HTR-8/SVneo (cell line): ENCODE data around the gene PAGR1.

Source experiments
- DNase-seq: peaks from one replicate; pipeline ENCODE4 v3.0.0; 2011; ENCODE audit warnings: low spot score, mixed read lengths; ENCODE audit not compliant: insufficient read length
- FAIRE-seq: peaks from 2 replicates; lab custom pipeline; 2011; peaks lifted over from hg19 to GRCh38; lab: Jason Lieb, UNC

Gene PAGR1

DNA sequence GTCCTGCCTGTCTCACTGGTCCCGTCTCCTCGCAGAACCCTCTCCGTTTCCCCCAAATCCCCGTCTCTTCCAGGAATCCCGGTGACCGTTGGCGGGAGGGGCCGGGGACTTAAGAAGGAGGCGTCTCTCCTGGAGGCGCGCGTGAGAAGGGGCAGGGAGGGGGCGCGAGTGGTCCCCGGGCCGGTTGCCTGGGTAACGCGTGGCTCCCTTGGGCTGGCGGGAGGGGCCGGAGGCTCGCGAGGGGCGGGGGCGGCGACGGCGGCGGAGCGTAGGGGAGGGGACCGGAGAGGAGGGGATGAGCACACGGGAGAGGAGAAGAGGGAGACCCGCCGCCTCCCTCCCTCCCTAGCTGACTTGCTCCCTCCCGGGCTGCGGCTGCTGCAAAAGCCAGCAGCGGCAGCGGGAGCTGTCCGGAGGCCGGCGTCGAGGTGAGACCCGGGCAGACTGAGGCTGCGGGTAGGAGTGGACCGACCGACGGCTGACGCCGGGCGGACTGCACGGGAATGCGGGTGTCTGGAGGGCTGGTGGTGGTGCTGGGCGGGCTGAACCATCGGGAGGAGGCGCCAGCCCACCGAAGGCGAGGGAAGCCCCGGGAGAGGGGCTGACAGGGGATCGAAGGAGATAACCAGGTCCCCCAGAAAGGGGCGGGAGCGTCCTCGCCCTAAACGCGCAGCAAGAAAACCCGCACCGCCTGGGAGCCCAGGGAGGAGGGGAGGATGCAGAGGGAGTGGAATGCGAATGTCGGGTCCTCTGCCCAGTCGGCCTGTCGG is 3.9 kb upstream of the PAGR1 start, which contains the start of gene PRRT2:
TSS of gene PRRT2 (plus strand) at position 298 of the 770 bp plus-strand sequence. CDS start 862 bp downstream, outside the sequence.
- peak; percentile 37 for DNase-seq

DNA sequence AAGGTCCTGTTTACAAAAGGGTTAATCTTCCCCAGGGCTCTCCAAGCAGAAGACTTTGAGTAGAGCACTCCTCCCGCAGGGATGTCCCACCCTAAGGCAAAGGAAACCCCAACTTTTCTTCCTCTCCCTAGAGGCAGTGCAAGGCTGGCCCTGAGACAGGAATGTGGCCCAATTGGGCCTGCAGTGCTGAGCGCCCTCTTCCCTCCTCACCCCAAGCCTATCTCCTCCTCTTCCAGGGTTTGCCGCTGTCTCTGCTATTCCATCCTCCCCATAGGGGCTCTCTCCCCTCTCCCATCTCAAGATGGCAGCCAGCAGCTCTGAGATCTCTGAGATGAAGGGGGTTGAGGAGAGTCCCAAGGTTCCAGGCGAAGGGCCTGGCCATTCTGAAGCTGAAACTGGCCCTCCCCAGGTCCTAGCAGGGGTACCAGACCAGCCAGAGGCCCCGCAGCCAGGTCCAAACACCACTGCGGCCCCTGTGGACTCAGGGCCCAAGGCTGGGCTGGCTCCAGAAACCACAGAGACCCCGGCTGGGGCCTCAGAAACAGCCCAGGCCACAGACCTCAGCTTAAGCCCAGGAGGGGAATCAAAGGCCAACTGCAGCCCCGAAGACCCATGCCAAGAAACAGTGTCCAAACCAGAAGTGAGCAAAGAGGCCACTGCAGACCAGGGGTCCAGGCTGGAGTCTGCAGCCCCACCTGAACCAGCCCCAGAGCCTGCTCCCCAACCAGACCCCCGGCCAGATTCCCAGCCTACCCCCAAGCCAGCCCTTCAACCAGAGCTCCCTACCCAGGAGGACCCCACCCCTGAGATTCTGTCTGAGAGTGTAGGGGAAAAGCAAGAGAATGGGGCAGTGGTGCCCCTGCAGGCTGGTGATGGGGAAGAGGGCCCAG is 3.0 kb upstream of the PAGR1 start:
- FAIRE-seq (no peak), DNase-seq (no peak)

More for the DNA sequence above, 3.9 kb upstream of the PAGR1 start, which contains the start of gene PRRT2:
- FAIRE-seq = no peak

DNA sequence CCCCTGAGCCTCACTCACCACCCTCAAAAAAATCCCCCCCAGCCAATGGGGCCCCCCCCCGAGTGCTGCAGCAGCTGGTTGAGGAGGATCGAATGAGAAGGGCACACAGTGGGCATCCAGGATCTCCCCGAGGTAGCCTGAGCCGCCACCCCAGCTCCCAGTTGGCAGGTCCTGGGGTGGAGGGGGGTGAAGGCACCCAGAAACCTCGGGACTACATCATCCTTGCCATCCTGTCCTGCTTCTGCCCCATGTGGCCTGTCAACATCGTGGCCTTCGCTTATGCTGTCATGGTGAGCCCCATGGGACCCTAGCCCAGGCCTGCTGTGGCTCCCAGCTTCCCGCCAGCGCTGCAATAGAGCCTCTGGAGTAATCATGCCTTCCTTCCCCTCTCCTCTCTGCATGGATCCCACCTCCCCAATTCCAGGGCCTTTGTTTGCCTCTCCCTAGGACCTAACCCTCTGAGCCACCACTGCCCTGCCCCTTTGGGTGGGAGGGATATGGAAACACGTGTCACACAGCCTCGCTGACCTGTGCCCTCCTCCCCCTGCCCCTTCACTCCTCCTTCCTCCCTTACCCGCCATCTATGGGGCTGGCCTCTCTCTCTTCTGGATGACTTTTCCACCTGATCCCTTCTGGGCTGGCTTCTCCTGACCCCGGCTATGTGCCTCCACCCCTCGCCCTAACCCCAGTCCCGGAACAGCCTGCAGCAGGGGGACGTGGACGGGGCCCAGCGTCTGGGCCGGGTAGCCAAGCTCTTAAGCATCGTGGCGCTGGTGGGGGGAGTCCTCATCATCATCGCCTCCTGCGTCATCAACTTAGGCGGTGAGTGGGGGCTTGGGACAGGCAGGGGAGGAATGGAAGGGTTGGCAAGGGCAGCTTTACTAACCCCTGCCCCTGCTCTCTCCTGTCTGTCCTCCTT is 2.0 kb upstream of the PAGR1 start:
- no peak for DNase-seq
- no peak for FAIRE-seq

DNA sequence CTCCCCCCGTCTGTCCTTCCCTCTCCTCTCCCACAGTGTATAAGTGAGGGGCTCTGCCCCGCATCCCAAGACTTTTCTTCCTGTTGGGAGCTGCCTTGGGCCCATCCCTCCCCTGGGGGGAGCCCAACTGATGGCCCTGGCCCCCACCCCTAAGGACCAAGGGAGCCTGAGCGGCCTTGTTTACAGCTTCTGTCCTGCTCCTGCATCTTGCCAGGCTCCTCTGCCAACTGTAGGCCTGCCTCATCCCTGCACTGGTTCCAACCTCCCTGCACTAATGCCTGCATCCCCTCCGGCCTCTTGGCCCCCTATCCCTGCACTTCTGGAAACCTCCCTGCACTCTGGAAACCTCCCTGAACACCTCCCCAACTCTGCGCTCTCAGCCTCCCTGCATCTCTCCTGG is 1.4 kb upstream of the PAGR1 start:
- DNase-seq (no peak), FAIRE-seq (no peak)

DNA sequence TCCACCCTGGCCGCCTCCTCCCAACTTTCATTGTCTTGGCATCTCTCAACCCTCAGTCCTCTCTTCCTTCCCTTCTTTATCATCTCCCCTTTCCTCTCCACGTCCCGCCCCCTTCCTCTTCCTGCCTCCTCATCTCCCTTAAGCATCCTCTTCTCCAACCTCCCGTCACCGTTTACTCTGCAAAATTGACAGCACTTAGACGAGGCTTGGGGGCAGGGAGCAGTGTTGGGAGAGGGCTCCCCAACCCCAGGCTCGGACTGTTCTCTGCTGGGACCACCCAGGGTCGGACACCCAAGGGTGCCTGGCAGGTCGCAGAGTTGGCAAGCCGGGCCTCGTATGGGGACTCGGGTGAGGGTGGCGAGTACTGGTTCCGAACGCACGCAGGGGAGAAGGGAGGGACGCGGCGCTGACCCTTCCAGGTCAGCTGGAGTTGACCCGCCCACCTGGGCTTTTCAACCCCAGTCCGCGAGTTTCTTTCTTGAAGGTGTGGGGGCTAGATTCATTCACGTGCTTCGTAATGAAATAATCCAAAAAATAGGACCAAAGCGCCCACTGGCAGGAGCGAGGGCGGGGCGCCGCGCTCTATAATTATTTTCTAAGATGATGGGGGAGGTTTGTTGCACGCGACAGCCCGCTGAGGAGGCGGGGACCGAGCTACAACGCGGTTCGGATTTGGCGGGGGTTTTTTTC is 775 bp upstream of the PAGR1 start:
- FAIRE-seq (no peak), DNase-seq (no peak)

DNA sequence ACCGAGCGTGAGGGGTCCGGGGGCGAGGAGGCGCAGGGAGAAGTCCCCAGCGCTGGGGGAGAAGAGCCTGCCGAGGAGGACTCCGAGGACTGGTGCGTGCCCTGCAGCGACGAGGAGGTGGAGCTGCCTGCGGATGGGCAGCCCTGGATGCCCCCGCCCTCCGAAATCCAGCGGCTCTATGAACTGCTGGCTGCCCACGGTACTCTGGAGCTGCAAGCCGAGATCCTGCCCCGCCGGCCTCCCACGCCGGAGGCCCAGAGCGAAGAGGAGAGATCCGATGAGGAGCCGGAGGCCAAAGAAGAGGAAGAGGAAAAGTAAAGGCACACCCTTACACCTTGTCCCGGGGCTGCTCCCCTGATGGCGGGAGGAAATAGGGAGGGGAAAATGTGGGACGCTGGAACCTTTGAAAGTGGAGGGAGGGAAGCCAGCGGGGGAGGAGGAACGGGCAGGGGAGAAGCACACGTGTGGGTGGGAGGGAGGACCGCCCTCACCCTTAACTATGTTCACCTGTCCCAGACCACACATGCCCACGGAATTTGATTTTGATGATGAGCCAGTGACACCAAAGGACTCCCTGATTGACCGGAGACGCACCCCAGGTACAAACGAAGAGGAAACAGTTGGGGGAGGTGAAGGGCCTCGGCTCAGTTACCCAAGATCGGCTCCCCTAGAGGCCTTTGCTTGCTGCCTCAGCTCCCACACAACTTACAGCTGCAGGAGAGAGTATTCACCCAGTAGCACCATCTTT is 916 bp downstream of the PAGR1 start:
- no peak for FAIRE-seq
- DNase-seq = peak; percentile 47

DNA sequence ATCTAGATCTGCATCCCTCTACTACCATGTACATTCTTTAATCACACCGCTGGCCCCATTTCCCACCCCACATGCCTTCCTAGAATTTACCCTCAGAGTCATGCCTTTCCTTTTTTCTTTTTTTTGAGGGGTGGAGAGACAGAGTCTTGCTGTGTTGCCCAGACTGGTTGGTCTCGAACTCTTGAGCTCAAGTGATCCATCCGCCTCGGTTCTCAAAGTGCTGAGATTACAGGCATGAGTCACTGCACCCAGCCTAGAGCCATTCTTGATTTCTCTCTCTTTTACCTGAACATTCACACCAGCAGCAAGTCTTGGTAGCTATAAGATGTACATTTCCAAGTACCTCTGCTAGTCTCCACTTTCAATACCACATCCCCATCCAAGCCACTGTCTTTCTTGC is 2.1 kb downstream of the PAGR1 start:
- FAIRE-seq = no peak
- no peak for DNase-seq

DNA sequence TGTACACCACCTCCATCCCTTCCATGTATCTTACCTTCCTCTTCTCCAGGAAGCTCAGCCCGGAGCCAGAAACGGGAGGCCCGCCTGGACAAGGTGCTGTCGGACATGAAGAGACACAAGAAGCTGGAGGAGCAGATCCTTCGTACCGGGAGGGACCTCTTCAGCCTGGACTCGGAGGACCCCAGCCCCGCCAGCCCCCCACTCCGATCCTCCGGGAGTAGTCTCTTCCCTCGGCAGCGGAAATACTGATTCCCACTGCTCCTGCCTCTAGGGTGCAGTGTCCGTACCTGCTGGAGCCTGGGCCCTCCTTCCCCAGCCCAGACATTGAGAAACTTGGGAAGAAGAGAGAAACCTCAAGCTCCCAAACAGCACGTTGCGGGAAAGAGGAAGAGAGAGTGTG is 3.6 kb downstream of the PAGR1 start:
- FAIRE-seq (no peak), DNase-seq (no peak)

DNA sequence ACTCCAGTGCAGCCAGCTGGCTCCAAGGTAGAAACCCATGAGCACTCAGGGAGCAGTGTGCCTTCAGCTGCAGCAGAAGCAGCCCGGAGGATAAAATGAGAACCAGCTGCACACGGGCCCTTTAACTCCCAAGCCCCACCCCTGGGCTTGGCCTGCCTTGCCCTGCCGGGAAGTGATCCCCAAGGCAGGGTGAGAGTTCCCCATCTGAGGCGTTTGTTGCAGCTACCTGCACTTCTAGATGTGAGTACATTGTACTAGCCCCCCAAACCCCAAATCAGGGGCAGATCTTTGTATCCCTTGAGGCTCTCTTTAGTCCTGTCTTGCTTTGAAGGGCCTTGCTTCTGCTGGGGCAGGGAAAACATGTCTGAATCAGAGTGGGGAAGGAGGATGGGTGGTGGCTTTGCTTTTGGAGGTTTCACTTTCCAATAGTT is 4.3 kb downstream of the PAGR1 start, which contains the start of gene MVP:
TSS of gene MVP (plus strand) at position 192 of the 431 bp plus-strand sequence. CDS start 10,088 bp downstream, outside the sequence.
- FAIRE-seq (no peak), DNase-seq (no peak)

DNA sequence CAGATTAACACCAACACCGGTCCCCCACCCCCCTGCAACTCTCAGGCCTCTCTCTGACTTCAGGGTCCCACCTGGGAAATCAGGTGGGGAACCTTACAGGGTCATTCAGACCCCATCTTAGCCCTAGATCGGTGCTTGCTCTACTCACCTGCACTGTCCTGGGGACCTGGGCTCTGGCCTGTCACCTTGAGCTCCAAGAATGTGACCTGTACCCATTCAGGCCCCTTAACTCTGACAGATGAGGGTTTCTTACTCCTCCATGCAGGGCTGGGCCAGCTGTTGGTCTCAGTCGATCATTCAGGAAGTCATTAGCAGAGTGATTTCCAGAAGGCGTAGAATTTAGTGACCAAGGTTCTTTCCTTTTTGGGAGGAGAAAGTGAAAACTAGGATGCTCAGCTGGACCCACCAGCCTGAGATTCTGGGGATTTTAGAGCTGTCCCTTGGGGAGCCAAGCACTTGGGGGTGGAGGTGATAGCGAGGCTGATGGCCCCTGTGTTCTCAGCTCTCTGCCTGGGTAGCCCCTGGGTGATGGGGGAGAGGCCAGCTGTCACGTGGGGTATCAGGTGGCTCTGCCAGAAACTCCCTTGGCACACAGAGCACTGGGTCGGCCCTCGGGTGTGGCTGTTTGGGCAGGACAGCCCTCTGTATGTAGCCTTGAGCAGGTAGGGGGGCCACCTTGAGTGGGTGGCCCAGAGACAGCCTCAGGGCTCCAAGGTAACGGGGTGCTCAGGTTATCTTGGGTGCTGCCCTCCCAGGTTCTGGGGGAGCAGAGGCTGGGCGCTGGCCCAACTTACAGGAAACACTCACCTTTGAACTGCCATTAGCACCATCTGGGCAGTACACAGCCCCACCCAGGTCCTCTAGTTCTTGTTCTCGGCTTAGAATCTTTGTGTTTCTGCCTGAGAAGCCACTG is 5.0 kb downstream of the PAGR1 start:
- DNase-seq (no peak), FAIRE-seq (no peak)

DNA sequence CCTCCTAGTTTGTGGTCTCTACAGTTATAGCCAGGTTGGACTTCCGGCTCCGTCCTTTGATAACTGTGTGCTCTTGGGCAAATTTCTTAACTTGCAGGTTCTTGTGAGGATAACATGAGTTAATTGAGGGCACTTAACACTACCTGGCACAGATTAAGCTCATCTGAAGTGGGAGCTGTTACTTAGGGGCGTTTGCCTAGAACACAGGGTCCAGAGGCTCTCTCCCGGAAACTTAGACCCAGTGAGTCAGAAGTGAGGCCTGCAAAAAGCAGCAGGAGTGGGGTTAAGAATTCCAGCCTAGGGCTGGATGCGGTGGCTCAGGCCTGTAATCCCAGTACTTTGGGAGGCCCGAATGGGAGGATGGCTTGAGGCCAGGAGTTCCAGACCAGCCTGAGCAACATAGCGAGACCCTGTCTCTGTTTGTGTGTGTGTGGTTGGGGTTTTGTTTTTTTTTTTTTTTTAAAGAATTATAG is 5.7 kb downstream of the PAGR1 start:
- DNase-seq (no peak), FAIRE-seq (no peak)

DNA sequence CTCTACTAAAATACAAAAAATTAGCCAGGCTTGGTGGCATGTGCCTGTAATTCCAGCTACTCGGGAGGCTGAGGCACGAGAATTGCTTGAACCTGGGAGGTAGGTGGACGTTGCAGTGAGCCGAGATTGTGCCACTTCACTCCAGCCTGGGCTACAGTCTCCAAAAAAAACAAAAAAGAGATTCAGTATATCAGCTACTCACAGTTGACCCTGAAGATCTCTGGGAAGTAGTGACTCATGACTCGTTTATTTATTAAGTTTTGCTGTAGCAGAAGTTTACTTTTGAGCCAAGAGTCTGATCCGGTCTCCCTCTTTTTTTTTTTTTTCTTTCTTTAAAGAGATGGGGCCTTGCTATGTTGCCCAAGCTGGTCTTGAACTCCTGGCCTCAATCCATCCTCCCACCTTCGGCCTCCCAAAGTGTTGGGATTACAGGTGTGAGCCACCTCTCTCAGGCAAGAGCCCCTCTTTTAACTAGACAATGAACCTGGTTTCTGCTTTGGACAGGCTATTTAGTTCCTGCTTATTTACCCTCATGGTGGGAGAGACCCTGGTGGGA is 8.7 kb downstream of the PAGR1 start:
- FAIRE-seq (no peak), DNase-seq (no peak)

DNA sequence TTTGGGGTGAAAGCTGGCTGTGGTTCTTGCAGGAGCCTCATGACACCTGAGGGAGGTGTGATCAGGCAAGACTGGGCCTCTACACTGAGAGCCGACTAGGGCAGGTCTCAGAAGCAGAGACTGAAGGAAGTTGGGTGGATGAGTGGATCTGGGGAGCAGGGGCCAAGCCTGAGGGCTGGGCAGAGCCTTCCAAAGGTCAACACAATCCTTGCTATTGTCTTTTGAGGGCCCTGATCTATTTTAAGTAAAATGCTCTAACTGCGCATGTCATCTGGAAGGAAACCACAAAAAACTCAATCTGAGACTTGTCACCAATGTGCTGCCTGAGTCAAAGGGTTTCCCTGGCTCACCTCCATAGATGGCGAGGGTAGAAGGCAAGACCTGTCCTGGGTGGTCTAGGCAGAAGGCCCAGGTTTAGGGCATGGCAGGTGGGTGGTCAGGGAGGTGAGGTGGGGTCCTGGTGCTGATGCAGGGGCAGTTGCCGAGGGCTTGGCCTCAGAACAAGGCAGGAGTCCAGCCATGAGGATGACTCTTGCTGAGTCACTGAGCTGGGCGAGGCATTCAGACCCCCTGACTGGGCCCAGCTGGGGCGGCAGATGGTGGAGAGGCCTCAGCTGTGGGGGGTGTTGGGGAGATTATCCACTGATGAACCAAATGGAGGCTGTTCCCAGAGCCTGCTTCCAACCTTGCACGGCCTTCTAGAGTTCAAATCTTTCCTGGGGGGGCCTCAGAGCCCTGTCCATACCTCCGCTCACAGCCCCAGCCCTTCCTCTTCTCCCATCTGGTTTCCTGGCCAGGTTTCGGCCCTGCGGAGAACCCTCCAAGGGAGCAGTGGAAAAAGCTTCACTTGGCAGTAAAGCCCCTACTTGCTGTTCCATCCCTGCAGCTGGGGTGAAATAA is 9.4 kb downstream of the PAGR1 start:
- FAIRE-seq = no peak

DNA sequence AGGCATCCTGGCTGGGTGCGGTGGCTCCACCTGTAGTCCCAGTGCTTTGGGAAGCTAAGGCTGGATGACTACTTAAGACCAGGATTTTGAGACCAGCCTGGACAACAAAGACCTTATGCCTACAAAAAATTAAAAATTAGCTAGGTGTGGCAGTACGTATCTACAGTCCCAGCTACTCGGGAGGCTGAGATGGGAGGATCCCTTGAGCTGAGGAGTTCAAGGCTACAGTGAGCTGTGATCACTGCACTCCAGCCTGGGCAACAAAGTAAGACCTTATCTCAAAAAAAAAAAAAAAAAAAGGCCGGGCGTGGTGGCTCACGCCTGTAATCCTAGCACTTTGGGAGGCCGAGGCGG is 10.4 kb downstream of the PAGR1 start:
- FAIRE-seq (no peak), DNase-seq (no peak)

More for the DNA sequence above, 9.4 kb downstream of the PAGR1 start:
- no peak for DNase-seq

DNA sequence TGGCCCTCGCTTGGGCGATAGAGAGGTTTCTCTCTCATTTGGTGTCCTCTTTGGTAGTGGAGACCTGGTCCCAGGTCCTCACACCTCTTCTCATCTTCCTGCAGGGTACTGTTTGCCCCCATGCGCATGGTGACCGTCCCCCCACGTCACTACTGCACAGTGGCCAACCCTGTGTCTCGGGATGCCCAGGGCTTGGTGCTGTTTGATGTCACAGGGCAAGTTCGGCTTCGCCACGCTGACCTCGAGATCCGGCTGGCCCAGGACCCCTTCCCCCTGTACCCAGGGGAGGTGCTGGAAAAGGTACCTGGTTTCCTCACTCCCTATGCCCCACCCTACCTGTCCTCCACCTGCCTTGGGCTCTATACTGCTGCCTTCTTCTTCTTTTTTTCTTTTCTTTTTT is 14.8 kb downstream of the PAGR1 start:
- no peak for FAIRE-seq

DNA sequence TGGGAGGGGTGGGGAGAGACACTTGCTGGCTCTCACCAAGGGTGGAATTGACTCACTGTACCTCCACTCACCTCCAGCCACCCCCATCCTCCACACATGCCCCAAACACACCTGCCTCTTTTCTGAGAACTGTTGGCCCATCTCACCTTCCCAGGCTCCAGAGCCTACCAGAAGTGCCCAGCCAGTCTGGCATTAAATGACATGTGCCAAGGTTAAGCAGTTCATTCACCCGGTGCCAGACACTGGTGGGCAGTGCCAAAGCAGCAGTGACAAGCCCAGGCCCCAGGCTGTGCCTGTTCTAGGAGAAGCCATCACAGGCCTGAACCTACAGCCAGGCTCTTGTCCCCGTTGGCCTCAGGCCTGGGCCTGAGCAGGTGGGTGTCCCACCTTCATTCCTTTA is 15.5 kb downstream of the PAGR1 start:
- FAIRE-seq = no peak
- DNase-seq = no peak

More for the DNA sequence above, 14.8 kb downstream of the PAGR1 start:
- DNase-seq = no peak
